Left forelimb (tissue), 1 donor: ENCODE results near the gene TBRG4.

Experiments
- DNase-seq: peaks from one replicate; pipeline ENCODE4 v3.0.0-alpha.2; 2018; ENCODE audit warnings: low spot score

Gene TBRG4

DNA sequence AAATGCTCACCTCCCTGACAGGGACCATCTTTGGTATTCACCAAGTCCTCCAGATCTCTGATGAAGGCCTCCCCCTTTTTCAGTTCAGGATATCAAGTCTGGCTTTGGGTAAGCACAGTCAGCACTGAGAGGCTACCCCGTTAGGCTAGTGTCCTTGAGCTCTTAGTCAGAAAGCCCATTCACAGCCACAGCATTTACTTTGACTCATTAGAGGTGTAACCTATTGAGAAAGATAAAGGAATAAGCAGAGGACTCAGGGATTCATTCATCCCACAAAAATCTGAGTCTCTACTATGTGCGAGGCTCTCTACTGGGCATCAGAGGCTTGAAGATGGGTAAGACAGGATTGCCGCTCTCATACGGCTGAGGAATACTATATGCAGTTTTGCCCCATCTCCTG lies 32.1 kb upstream of the TBRG4 start:
- no peak for DNase-seq

DNA sequence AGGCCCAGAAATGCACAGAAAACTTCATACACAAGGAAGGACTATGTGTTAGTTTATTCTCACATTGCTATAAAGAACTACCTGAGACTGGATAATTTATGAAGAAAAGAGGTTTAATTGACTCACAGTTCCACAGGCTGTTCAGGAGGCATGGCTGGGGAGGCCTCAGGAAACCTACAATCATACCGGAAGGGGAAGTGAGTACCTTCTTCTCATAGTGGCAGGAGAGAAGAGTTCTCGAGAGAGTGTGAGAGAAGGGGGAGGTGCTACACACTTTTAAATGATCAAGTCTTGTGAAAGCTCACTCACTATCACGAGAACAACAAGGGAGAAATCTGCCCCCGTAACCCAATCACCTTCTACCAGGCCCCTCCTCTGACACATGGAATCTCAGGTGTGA lies 29.3 kb upstream of the TBRG4 start:
- no peak for DNase-seq

DNA sequence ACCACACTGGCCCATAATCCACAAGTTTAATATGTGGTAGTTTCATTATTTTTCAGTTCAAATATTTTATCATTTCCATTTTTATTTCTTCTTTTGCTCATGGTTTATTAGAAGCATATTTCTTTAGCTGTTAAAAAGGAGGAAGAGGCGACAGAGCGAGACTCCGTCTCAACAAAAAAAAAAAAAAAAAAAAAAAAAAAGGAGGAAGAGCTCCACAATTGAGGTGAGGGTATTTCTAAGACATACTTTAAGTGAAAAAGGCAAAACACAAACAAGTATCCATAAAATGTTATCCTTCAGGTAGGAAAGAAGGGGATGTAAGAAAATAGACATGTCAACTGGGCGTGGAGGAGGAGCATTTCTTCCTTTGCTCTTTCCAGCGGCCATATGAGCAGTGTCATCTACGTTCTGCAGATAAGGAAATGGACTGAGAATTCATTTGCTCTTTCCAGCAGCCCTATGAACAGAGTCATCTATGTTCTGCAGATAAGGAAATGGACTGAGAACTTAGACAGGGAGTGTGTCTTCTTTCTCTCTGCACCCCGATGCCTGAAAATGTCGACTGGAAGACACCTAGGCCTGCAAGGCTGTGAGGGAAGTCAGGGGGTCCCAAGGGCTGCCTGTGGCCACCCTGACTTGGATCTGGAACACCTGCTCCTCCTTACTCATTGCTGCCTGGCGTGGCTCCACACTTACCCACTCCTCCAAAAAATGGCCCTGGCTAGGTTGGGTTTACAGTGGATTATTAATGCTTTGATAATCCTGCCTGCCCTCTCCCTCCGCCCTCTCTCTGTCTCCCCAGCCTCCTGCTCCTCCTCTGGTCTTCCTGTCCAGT lies 27.2 kb upstream of the TBRG4 start:
- no peak for DNase-seq

DNA sequence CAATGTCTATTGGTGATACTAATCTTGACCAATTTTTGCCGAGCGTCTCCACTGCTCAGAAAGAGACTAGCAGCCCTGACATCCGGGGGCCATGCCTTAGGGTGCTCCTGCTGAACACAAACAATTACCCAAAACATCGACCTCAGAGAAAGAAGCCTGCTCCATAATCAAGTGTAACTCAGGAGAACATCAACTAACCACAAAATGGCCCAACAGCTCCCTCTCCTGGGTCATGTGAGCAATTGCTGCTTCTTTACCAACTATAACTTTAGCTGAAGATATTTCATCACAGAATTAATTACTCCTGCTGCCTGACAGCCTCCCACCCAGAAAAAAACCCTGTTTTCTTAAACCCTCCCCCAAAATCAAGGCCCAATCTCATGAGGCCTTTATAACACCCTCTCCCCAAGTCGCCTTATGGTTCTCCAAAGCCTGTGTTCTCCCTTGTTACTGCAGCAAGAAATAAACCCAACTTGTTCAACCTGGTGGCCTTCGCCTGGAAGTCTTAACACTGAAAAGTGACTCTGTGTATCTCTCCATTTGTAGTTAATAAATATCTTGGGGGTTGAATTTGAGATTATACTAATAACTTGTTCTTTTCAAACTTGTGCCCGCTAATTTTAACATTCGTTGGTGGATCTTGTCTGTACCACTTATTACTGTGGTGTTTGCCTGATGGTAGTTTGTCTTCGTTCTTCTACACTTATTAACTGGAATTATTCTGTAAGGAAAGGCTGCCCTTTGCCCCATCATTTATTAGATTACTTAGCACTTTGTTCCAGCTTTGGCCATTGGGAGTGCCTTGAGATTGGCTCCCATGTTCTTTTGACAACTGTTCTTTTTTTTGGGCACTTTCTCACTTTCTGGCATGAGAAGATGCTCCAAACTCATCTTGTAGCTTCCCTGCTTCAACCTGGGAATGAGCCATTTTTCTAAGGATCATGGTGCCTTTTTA lies 24.9 kb upstream of the TBRG4 start:
- DNase-seq: no peak

DNA sequence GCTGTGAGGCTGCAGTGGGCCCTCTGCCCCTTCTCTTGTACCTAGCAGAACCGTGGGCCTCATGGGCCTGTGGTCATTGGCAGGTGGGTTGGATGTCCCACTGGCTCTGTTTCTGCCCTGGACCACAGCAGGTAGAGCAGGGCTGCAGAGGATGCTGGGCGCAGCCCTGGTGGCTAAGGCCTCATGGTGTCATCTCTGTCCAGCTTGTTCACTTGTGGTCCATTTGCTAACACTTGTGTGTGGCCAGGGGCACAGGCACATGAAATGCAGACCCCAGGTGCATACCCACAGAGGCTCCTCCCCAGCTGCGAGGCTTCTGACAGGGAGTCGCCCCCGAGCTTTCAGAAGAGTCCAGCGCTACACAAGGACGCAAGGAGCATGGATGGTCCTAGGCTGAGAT lies 22.4 kb upstream of the TBRG4 start:
- no peak for DNase-seq

DNA sequence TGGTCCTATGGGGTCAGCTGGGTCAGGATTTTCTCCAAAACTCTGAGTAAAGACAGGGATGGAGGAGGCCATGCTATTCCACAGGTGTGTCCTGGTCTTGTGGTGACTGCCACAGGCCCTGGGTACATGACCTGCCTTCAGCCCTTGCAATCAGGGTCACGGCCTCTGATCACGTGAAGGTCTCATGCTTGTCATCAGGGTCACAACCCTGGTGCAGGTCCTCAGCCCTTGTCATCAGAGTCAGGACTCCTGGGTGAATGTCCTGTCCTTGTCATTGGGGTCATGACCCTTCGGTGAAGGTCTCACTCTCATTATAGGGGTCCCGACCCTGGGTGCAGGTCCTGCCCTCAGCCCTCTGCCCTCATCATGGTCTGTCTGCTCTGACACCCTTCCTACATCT lies 21.9 kb upstream of the TBRG4 start:
- no peak for DNase-seq

DNA sequence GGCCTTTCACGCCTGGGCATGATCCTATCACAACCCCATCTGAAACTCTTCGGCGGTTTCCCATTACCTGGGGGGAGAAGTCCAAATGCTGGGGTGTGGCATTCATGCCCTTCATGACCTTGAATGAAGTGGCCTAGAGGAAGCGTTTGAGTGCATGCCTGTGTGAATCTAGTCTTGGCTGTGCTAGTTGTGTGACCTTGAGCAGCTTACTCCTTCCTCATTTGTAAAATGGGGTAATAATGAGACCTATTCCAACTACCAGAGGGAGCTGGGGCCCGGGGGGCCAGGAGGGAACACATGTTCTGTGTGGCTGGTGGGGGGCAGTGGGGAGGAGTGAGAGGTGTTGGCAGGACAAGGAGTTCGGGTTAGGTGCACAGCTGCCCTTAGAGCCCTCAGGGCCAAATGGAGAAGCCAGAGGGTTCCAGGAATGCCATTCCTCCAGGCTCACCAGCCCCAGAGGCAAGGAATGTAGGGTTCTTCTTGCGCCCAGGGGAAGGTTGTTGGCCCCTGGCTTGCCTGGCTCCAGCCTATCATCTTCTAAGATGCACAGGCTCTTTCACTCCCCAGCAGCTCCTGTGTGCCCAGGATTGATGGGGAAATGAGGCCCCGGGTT lies 21.3 kb upstream of the TBRG4 start:
- DNase-seq: no peak

DNA sequence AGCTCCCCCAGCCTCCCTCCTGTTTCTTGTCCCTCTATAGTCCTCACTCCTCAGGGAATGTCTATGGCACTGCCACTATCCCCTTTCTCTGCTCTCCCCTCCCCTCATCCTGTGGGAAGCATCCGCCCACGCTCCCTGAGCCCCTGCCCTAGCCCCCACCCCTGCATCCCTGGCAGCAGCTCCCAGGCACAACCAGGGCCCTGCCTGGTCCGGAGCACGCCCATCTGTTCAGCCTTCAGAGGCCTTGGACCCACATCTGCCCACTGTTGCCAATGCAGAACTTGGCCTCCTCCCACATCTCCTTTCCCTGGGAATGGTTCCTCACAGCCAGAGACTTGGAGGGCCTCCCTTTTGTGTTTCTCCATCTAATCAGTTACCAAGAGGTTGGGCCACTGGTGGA lies 20.4 kb upstream of the TBRG4 start:
- DNase-seq: no peak

DNA sequence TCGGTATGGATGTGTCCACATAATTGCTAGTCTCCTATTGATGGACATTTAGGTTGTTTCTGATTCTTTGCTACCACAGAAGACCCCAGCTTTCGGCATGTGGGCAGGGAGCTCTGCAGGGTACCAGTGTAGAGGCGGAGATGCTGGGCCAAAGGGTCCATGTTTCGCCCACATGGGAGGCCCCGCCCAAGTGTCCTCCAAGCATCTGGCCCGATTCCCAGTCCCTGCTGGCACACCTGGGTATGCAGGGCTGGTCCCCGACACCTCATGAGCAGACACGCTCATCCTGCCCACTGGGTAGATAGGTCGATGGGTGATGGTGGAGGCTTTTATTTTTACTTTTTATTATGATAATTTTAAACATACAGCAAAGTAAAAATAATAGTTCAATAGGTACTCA lies 19.4 kb upstream of the TBRG4 start:
- no peak for DNase-seq

DNA sequence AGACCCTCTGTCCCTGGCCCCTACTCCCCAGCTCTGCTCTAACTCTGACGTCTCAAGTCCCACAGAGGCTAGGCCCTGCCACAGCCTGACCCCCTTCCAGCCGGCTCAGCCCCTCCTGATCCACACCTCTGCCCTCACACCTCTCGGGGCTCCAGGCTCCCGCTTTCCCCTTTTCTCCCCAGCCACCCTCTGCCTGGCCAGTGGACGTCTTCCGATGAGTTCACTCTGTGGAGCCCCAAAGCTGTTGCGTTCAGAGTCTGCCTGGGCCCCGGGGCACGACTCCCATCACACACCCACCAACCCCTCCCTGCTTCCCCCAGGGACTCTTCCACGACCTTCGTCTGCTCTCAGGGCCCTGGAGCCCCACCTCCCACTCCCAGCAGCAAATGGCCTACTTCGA lies 18.4 kb upstream of the TBRG4 start:
- no peak for DNase-seq

DNA sequence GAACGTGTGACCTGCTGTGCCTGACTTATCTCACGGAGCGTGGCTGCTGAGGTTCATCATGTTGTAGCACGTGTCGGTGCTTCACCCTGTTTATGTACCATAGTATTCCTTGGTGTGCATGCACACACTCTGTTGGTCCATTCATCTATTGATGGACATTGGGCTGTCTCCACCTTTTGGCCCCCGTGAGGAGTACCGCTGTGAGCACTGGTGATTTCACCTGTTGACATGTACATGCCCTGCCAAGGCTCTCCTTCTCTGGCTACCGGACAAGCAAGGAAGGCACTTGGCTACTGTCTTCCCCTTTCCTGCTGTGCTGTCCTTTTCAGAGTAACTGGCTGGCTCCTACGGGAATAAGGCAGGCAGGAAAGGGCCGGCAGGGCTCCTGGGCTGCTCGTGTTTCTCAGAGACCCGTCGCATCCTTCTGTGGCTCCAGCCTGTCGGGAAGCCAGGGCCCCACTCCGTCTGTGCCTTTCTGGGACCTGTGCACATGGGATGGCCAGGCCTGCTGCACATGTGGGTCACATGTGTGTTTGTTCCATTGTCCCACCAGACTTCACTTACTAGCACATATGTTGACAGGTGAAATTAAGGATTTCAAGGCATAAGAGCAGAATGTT lies 17.8 kb upstream of the TBRG4 start:
- no peak for DNase-seq

DNA sequence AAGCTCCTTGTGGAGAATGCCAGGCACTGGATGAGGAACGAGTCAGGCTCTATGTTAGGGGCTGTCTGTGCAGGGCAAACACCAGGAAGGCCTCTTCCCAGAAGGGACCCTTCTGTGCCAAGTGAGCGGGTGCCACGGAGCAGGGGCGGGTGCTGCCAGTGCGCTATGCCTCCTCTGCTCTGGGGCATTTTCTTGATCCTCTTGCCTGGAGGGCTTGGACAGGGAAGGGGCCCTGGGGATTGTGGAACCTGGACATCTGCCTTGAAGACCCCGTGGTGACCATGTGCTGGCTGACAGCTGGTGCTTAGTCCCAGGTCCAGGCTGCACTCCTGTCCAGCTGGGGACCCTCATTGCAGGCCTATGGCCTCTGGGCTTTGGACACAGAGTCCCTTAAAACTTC lies 15.4 kb upstream of the TBRG4 start:
- DNase-seq: no peak

DNA sequence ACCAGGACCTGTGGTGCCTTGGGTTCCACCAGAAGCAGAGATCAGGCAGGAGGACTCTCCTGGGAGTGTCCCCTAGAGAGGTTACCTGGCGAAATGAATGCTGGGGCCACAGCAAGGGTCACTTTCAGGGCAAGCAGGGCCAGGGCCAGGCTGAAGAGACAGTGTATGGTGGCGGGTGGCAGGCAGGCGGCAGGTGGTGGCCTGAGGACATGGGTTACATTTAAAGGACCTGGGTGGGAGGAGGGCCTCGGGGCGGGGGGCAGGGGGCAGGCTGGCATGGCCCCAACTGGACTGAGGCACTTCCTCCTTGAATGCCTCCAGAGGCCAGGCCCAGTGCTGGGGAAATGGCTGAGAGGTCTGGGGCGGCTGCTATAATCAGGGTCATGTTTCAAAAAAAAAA lies 14.7 kb upstream of the TBRG4 start:
- DNase-seq: no peak

DNA sequence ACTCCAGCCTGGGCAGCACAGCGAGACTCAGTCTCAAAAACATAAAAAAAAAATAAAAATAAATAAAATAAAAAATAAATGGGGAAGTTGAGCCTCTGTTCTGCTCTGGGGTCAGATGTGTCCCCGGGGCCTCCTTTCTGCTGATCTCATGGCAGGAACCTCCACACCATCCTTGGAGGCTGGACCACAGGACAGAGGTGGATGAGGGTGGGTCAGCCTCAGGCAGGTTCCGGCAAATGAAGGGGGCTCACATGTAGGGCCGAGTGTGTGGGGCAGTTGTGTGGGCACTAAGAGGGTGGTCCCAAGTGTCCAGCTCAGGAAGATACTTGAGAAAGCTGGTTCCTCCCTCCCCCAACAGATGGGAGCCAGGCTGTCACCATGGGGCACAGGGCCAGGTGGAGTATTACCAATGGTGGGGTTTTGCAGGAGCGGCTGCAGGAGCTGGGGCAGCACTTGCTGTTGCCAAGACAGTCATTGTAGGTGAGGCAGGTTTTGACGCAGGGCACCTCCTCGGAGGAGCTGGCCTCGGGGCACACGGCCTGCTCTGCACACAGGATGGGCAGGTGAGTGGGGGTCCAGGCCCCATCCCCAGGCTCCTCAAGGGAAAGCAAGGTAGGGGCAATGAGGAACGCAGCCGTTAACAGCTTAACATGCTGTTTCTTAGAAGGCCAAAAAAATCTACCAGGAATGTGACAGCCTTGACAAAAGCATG lies 13.9 kb upstream of the TBRG4 start:
- no peak for DNase-seq

DNA sequence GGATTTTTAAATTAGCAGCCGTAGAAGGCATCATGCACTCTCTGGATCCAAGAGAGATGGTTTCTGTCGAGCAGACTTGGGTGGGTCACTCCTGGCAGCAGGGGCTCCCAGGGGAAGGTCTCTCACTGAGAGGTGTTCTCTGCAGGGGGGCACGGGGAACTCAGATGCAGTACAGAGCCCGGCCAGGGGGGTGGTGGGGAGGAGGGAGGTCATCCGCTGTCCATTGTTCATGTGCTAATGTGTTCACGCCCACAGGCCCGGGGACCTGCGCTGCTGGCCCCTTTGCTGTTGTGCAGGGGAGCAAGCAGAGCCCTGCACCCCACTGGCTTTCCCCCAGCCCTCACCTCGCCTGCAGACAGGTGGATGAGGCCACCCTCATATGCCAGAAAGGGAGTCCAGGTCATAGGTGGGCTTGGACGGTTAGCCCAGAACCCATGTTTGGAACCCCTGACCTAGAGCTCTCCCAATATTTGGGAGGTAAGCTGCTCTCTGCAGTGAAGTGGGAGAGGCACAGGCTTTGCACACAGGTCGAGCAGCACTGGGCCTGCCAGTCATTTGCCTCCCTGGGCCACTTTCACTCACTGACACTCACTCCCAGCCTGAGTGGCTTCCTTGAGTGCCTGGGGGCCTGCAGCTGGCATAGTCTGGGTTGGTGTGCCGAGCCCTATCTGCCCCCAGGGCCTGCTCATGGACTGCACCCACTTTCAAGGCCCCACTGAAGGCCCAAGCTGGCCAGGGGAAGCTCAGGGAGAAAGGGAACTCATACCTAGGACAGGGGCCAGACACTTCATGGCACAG lies 12.6 kb upstream of the TBRG4 start:
- no peak for DNase-seq

DNA sequence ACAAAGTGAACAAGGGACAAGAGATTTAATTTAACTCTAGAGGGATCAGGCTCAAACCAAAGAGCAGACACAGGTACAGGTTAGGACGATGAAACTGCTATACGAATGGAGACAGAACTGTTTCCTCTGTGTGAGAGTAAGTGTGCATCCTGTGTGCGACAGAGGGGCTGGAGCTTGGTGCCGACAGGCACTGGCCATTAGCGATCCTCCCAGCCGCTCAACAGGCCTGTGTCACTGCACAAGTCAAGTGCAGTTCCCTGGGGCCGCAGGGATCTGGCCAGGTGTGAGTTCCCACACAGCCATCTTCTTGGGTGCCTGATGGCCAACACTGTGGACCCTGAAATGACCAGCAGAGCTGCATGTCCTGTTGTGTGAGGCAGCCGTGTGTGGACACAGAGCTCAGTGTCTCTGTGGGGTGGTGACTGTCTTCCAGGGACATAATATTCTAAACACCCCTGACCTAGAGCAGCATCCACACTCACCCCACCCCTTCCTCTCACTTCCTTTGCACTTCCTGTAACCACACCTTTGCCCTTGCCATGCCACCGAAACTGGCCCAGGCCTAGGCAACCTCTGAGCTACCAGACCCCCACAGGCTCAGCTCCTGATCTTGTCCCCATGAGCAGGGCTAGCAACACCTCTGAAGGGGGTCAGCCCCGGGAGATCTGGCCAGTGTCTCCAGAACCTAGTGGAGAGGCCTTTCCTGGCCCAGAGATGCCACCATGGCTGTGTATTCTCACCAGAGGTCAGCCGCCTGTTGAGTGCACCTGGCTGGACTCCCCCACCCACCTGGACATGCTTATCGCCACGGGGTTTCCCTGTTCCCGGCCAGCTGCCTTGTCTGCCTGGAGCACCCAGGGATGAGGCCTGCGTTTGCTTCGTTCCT lies 11.7 kb upstream of the TBRG4 start:
- DNase-seq: no peak

DNA sequence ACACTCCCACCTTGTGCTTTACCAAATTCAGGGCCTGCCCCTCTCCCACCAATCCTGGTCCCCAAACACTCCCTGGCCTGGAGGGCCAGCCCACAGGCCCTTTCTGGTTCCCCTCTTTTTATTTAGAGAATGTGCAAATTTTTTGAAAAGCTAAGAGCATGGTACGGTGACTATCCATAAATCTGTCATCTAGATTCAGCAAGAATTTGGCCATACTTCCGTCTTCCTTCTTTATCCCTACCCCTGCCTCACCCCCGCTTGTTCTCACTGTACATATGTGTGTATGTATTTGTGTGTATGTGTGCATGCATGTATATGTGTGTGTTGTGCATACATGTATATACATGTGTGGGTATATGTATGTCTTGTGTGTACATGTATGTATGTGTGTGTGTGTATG lies 8.1 kb upstream of the TBRG4 start:
- no peak for DNase-seq

DNA sequence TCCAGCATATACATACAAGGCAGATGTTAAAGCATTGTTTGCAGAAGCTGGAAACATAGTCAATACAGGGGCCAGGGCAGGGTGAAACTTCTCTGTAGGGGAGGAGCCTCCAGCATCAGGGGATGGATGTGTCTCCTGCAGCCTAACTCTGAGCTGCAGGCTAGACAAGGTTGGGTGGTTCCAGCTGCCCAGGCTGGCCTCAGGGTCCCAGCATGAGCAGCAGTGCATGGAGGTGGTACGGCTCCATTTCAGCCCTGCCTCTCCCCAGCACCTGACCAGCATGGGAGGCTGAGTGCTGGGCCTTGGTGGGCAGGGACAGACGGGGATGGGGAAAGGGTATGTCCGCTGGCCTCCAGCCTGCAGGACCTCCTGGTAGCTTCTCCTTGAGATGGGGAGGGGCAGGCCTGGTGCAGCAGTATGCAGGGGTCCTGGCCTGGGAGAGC lies 7.4 kb upstream of the TBRG4 start:
- no peak for DNase-seq

DNA sequence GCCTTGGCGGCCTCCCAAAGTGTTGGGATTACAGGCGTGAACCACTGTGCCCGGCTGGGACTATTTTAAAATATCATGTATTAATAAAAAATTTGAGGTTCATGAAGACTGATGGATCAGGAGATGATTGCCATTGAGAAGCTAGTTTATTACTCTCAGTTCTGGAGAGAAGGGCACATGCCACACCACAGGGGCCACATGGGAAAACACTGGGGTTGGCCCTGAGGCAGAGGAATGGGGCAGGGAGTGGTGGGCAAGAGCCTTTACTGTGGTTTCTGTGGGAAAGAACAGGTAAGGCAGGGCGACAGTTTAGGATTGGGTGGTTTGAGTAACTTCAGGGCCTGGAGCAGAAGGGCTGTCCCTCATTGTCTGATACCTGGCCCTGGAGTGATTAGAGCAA lies 6.8 kb upstream of the TBRG4 start:
- no peak for DNase-seq

DNA sequence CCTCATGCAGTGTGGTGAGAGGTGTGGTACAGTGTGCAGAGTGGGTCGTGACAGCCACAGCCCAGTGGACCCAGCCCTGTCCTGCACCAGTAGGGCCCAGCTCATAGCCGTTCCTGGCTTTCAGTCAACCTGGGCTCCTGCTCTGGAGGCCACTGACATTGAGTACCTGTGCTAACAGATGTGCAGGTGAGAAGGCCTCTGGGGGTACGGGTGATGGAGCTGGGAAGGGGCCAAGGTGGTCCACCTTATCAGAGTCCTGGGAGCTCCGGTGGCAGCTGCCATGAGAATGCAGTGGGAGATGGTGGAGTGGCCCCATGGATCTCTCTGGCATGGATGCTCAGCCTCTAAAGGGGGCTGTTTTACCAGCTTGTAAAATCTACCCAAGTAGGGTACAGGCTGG lies 6.1 kb upstream of the TBRG4 start:
- no peak for DNase-seq
